Measurements from ENCODE around the gene ASTN2. TPM values are rescaled to one million over a fixed set of nuclear protein-coding genes. Genes with fewer than 3 reads are reported as not detected.

The ASTN2 gene
- total RNA-seq, 1 donor from 2014 or later: 12.2 TPM

- H3K4me3 ChIP-seq (ENCODE audit: low read depth, low read length): no peak overlapping the region
- no peaks in the 10 kb centered on the region for H3K27me3 ChIP-seq (ENCODE audit: control insufficient read depth, insufficient read depth, low read length)
- TF ChIP-seq, protein P1, sequence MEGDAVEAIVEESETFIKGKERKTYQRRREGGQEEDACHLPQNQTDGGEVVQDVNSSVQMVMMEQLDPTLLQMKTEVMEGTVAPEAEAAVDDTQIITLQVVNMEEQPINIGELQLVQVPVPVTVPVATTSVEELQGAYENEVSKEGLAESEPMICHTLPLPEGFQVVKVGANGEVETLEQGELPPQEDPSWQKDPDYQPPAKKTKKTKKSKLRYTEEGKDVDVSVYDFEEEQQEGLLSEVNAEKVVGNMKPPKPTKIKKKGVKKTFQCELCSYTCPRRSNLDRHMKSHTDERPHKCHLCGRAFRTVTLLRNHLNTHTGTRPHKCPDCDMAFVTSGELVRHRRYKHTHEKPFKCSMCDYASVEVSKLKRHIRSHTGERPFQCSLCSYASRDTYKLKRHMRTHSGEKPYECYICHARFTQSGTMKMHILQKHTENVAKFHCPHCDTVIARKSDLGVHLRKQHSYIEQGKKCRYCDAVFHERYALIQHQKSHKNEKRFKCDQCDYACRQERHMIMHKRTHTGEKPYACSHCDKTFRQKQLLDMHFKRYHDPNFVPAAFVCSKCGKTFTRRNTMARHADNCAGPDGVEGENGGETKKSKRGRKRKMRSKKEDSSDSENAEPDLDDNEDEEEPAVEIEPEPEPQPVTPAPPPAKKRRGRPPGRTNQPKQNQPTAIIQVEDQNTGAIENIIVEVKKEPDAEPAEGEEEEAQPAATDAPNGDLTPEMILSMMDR (IDR thresholded peaks at IDR 0.05; ENCODE audit: insufficient read depth, low read length, poor library complexity, severe bottlenecking): no peak
- H3K36me3 ChIP-seq (ENCODE audit: control insufficient read depth, insufficient read depth, low read length): no peaks in the 10 kb centered on the region
- no peak for DNase-seq (ENCODE audit: low read depth)
These were observed 19.7 kb downstream of the ASTN2 start for GRCh38 chr9:117395151-117395650.

GRCh38 chr9:117394655-117395054 is 20.2 kb downstream of the ASTN2 start:
- DNase-seq (ENCODE audit: low read depth): no peak
- TF ChIP-seq, protein P1 (IDR thresholded peaks at IDR 0.05; ENCODE audit: insufficient read depth, low read length, poor library complexity, severe bottlenecking): no peak
- no peaks in the 10 kb centered on the region for H3K36me3 ChIP-seq (ENCODE audit: control insufficient read depth, insufficient read depth, low read length)
- H3K27me3 ChIP-seq (ENCODE audit: control insufficient read depth, insufficient read depth, low read length): no peaks in the 10 kb centered on the region
- H3K4me3 ChIP-seq (ENCODE audit: low read depth, low read length): no peak overlapping the region

DNA sequence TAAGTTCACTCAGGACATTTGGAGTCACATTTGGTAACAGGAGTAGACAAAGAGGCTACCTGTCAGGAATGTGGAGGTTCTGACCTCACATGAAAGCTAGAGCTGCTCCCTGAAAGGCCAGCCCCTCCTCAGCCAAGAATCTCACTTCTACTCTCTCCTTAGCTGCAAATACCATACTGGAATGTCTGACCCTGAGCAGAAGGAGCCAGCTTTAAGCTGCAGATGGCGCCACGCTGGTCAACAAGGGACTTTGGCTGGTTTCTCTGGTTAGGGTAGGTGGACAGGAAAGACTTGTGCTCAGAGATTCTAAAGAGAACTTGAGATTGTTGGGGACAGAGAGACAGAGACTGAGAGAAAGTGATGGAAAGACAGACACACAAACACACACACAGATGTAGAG is 21.9 kb downstream of the ASTN2 start:
- Histone ChIP-seq H3K4me3 (ENCODE audit: low read depth, low read length) (no peak overlapping the region), H3K36me3 (ENCODE audit: control insufficient read depth, insufficient read depth, low read length) (no peaks in the 10 kb centered on the region), H3K27me3 (ENCODE audit: control insufficient read depth, insufficient read depth, low read length) (no peaks in the 10 kb centered on the region)
- DNase-seq (ENCODE audit: low read depth): no peak
- TF ChIP-seq, protein P1 (IDR thresholded peaks at IDR 0.05; ENCODE audit: insufficient read depth, low read length, poor library complexity, severe bottlenecking): no peak

DNA sequence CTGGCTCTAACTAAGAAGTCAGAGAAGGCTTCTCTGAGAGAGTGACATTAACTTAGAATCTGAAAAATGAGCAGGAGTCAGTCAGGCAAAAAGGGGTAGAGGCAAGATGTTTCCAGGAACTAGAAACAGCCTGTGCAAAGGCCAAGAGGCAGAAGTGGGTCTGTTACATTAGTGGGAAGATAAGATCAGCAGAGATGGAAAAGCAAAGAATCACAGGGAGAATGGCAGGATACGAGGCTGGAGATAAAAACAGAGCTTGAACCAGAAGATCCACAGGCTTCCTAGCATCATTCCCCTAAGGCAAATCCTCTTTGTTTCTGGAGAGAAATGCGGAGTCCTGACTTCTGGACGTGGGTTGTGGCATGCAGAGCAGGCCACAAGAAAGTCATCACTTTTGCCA is 27.4 kb downstream of the ASTN2 start:
- TF ChIP-seq, protein P1 (IDR thresholded peaks at IDR 0.05; ENCODE audit: insufficient read depth, low read length, poor library complexity, severe bottlenecking): no peak
- no peaks in the 10 kb centered on the region for H3K27me3 ChIP-seq (ENCODE audit: control insufficient read depth, insufficient read depth, low read length)
- H3K36me3 ChIP-seq (ENCODE audit: control insufficient read depth, insufficient read depth, low read length): no peaks in the 10 kb centered on the region
- DNase-seq (ENCODE audit: low read depth): no peak
- H3K4me3 ChIP-seq (ENCODE audit: low read depth, low read length): no peak overlapping the region

DNA sequence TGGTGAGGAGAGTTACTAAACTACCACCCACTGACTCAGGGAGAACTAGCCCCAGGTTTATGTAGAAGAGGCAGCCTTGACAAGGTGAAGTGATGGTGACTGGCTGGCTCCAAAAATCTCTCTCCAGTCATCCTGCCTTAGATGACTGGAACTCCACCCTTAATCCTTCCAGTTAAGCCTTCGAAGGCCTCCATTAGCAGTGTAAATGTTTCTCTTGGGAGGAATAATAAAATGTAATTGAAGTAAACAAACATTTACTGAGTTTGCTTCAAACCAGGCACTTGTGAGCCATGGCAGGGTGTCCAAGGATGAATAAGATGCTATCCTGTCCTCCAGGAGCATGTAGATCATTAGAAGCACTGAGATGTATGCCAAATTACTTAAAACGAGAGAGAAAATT is 35.5 kb downstream of the ASTN2 start:
- Histone ChIP-seq H3K4me3 (ENCODE audit: low read depth, low read length) (no peak overlapping the region), H3K36me3 (ENCODE audit: control insufficient read depth, insufficient read depth, low read length) (no peaks in the 10 kb centered on the region), H3K27me3 (ENCODE audit: control insufficient read depth, insufficient read depth, low read length) (no peaks in the 10 kb centered on the region)
- TF ChIP-seq, protein P1 (IDR thresholded peaks at IDR 0.05; ENCODE audit: insufficient read depth, low read length, poor library complexity, severe bottlenecking): no peak
- no peak for DNase-seq (ENCODE audit: low read depth)

DNA sequence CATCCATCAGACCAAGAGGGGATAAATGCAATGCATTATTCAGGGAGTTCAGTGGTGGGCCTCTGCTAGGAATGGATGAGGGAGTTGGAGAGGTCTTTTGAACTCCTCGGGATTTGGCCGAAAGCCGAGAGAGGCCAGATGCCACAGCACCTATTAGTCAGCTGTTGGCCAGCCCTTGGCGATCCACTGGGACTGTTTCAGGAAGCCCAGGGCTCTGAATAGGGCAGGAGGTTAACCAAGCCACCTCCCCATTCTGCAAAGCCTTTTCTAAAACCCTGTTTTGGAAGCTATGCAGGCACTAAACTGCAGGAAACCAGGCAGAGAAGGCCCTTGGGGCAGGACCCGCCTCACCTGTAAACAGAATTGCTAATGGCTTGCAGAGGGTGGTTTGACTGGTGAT is 37.8 kb downstream of the ASTN2 start:
- no peak overlapping the region for H3K4me3 ChIP-seq (ENCODE audit: low read depth, low read length)
- no peak for DNase-seq (ENCODE audit: low read depth)
- no peaks in the 10 kb centered on the region for H3K27me3 ChIP-seq (ENCODE audit: control insufficient read depth, insufficient read depth, low read length)
- H3K36me3 ChIP-seq (ENCODE audit: control insufficient read depth, insufficient read depth, low read length): no peaks in the 10 kb centered on the region
- TF ChIP-seq, protein P1 (IDR thresholded peaks at IDR 0.05; ENCODE audit: insufficient read depth, low read length, poor library complexity, severe bottlenecking): no peak
